Right kidney (tissue), 1 donor: ENCODE measurements around the gene ATP10B.

Experiments
- DNase-seq: peaks from one replicate; pipeline ENCODE4 v3.0.0-alpha.2; 2016

The ATP10B gene

GRCh38 chr5:160548949-160549645 lies 302.9 kb downstream of the ATP10B start:
- no peak for DNase-seq

- no peak for DNase-seq
These were observed 304.1 kb downstream of the ATP10B start for GRCh38 chr5:160547872-160548271.

GRCh38 chr5:160547061-160547460 lies 304.9 kb downstream of the ATP10B start:
- no peak for DNase-seq

GRCh38 chr5:160545832-160546231 lies 306.2 kb downstream of the ATP10B start:
- no peak for DNase-seq

GRCh38 chr5:160543395-160543794 lies 308.6 kb downstream of the ATP10B start:
- no peak for DNase-seq

GRCh38 chr5:160542840-160543239 lies 309.2 kb downstream of the ATP10B start:
- DNase-seq: no peak

GRCh38 chr5:160542281-160542680 lies 309.7 kb downstream of the ATP10B start:
- no peak for DNase-seq

- DNase-seq: no peak
These were observed 312.6 kb downstream of the ATP10B start for GRCh38 chr5:160539431-160539830.

- no peak for DNase-seq
These were observed 314.1 kb downstream of the ATP10B start for GRCh38 chr5:160537940-160538339.

- DNase-seq: no peak
These were observed 314.9 kb downstream of the ATP10B start for GRCh38 chr5:160537116-160537515.

GRCh38 chr5:160534914-160535313 lies 317.1 kb downstream of the ATP10B start:
- DNase-seq: no peak

GRCh38 chr5:160534125-160534524 lies 317.9 kb downstream of the ATP10B start:
- no peak for DNase-seq

GRCh38 chr5:160525471-160526261 lies 326.3 kb downstream of the ATP10B start:
- DNase-seq: no peak

- DNase-seq: no peak
These were observed 327.2 kb downstream of the ATP10B start for GRCh38 chr5:160524827-160525226.

- DNase-seq: no peak
These were observed 328.4 kb downstream of the ATP10B start for GRCh38 chr5:160523502-160524163.

- no peak for DNase-seq
These were observed 330.7 kb downstream of the ATP10B start for GRCh38 chr5:160521392-160521663.

- DNase-seq: no peak
These were observed 331.2 kb downstream of the ATP10B start for GRCh38 chr5:160520609-160521391.

- no peak for DNase-seq
These were observed 335.1 kb downstream of the ATP10B start for GRCh38 chr5:160516696-160517530.

- no peak for DNase-seq
These were observed 337.1 kb downstream of the ATP10B start for GRCh38 chr5:160514866-160515265.

- DNase-seq: no peak
These were observed 337.8 kb downstream of the ATP10B start for GRCh38 chr5:160514191-160514590.

- DNase-seq: no peak
These were observed 338.5 kb downstream of the ATP10B start for GRCh38 chr5:160513485-160513884.
